CD4-positive, alpha-beta T cell treated with Interferon alpha-2 for 1 hour (primary cell): ENCODE results near the gene ACOX3.

Source experiments
- DNase-seq, 2 donors: peaks; one replicate each; pipeline ENCODE4 v3.0.0-alpha.2; 2020 to 2022

ACOX3 gene

DNA sequence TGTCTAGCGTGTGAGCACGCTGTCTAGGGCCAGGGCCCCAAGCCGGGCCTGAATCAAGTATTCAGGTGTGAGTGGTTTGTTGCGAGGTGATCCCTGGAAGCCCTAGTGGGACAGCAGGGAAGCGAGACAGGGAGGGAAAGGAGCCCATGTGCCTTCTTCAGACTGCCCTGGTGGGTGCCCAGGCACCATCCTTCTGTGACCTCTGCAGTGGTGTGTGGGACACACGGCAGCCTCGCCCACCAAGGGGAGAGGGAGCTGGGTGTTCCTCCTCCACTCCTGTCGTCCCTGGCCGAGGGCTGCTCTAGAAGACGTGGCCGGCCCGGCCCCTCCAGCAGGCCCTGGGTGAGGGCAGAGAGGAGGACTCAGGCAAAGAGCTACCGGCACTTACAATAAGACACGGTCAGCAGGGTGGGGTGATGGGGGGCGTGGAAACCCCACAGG lies 123.6 kb downstream of the ACOX3 start:
- DNase-seq, result no peak
